DND-41 (cell line): ENCODE measurements around the gene PBX4.
A peak's percentile ranks its signal among the peaks of the same experiment; 100 is the strongest.

Experiments
- ATAC-seq: fragments of 200-7000 bp; cut with Tn5 transposase; 3 replicates; pipeline ENCODE4 v1.9.1; 2021; ENCODE audit warnings: low read depth; ENCODE audit not compliant: insufficient read depth
- DNase-seq: peaks from one replicate; pipeline ENCODE4 v3.0.0-alpha.2; 2020
- H2AFZ ChIP-seq: 2 replicates; pipeline ENCODE4 v1.6.0; 2012; ENCODE audit warnings: low read depth, low read length
- H3K27ac ChIP-seq: 2 replicates; pipeline ENCODE4 v1.5.1; 2012; ENCODE audit warnings: low read length, inconsistent platforms
- H3K27me3 ChIP-seq: fragments of 200-600 bp; sonication (generic); 2 replicates; pipeline ENCODE4 v1.6.0; 2012; ENCODE audit warnings: low read length, mild to moderate bottlenecking, inconsistent platforms; ENCODE audit not compliant: insufficient read depth, poor library complexity
- H3K36me3 ChIP-seq: 2 replicates; pipeline ENCODE4 v1.5.1; 2012; ENCODE audit warnings: low read length, inconsistent platforms; ENCODE audit not compliant: insufficient read depth
- H3K4me1 ChIP-seq: 2 replicates; pipeline ENCODE4 v1.5.1; 2012; ENCODE audit warnings: mild to moderate bottlenecking, low read length; ENCODE audit not compliant: insufficient read depth
- H3K4me2 ChIP-seq: 2 replicates; pipeline ENCODE4 v1.6.0; 2012; ENCODE audit warnings: mild to moderate bottlenecking, moderate library complexity, low read length, inconsistent platforms; ENCODE audit not compliant: insufficient read depth
- H3K4me3 ChIP-seq, 2 experiments: fragments of 200-600 bp in 1 of 2; shearing (Covaris generic) in 1 of 2; 2 replicates each; pipeline ENCODE4 v1.5.1; 2012 to 2016; ENCODE audit warnings: inconsistent platforms in 2 of 2, low read length in 2 of 2, mild to moderate bottlenecking in 2 of 2, low read depth in 1 of 2, moderate library complexity in 1 of 2
- H3K79me2 ChIP-seq: 2 replicates; pipeline ENCODE4 v1.6.0; 2012; ENCODE audit warnings: low read length, inconsistent platforms; ENCODE audit not compliant: insufficient read depth
- H3K9ac ChIP-seq: 2 replicates; pipeline ENCODE4 v1.6.0; 2012; ENCODE audit warnings: low read depth, mild to moderate bottlenecking, inconsistent platforms, low read length, moderate library complexity
- H3K9me3 ChIP-seq: 2 replicates; pipeline ENCODE4 v1.5.1; 2012; ENCODE audit warnings: low read length, moderate library complexity, mild to moderate bottlenecking, inconsistent platforms; ENCODE audit not compliant: insufficient read depth, severe bottlenecking
- H4K20me1 ChIP-seq: 2 replicates; pipeline ENCODE4 v1.6.0; 2012; ENCODE audit warnings: low read length; ENCODE audit not compliant: insufficient read depth
- EZH2 ChIP-seq: IDR thresholded peaks from 3 replicates; pipeline ENCODE4 v1.6.1; 2012; ENCODE audit warnings: borderline replicate concordance, low read depth, mild to moderate bottlenecking, moderate library complexity, low read length, inconsistent platforms; ENCODE audit not compliant: severe bottlenecking
- TF ChIP-seq, protein P1 (sequence below): IDR thresholded peaks from 2 replicates; pipeline ENCODE4 v1.5.1; 2012; ENCODE audit warnings: borderline replicate concordance, low read length, moderate library complexity, mild to moderate bottlenecking; ENCODE audit not compliant: poor library complexity, severe bottlenecking; ENCODE audit errors: extremely low read depth

Gene PBX4

GRCh38 chr19:19531951-19532805 lies 86.3 kb downstream of the PBX4 start:
- H3K4me1 ChIP-seq: peaks cover 8% of the 10 kb centered on the region
- H2AFZ ChIP-seq: no peak overlapping the region
- no peak for TF ChIP-seq EZH2
- TF ChIP-seq, protein P1, sequence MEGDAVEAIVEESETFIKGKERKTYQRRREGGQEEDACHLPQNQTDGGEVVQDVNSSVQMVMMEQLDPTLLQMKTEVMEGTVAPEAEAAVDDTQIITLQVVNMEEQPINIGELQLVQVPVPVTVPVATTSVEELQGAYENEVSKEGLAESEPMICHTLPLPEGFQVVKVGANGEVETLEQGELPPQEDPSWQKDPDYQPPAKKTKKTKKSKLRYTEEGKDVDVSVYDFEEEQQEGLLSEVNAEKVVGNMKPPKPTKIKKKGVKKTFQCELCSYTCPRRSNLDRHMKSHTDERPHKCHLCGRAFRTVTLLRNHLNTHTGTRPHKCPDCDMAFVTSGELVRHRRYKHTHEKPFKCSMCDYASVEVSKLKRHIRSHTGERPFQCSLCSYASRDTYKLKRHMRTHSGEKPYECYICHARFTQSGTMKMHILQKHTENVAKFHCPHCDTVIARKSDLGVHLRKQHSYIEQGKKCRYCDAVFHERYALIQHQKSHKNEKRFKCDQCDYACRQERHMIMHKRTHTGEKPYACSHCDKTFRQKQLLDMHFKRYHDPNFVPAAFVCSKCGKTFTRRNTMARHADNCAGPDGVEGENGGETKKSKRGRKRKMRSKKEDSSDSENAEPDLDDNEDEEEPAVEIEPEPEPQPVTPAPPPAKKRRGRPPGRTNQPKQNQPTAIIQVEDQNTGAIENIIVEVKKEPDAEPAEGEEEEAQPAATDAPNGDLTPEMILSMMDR: peak; percentile 96
- H3K79me2 ChIP-seq: no peaks in the 10 kb centered on the region
- DNase-seq (peak; percentile 75), ATAC-seq (peak; percentile 81)
- H3K27ac ChIP-seq: no peak overlapping the region
- H3K27me3 ChIP-seq: no peaks in the 10 kb centered on the region
- peaks cover 29% of the 10 kb centered on the region for H3K36me3 ChIP-seq
- H4K20me1 ChIP-seq: peaks cover 21% of the 10 kb centered on the region
- peak overlapping the region; percentile 18; the same call in 1 of the 2 replicates for H3K9ac ChIP-seq
- H3K9me3 ChIP-seq: no peaks in the 10 kb centered on the region
- H3K4me3 ChIP-seq: no peak overlapping the region; a peak in 1 of 4 replicates
- H3K4me2 ChIP-seq: peak overlapping the region; percentile 49

GRCh38 chr19:19530889-19531288 lies 87.6 kb downstream of the PBX4 start:
- ATAC-seq (no peak), DNase-seq (no peak)
- Histone ChIP-seq H3K9ac (no peak overlapping the region), H3K9me3 (no peaks in the 10 kb centered on the region), H2AFZ (no peak overlapping the region), H3K4me1 (peaks cover 8% of the 10 kb centered on the region), H3K4me2 (no peak overlapping the region), H3K27me3 (no peaks in the 10 kb centered on the region), H3K27ac (no peak overlapping the region), H4K20me1 (peaks cover 30% of the 10 kb centered on the region), H3K4me3 (no peak overlapping the region), H3K36me3 (peaks cover 40% of the 10 kb centered on the region), H3K79me2 (peaks cover under 1% of the 10 kb centered on the region; the same call in 1 of the 2 replicates)
- TF ChIP-seq, protein P1: no peak
- no peak for TF ChIP-seq EZH2

- Histone ChIP-seq H3K27ac (no peak overlapping the region; the same call in 1 of the 2 replicates), H2AFZ (no peak overlapping the region), H3K9me3 (no peaks in the 10 kb centered on the region)
Measured at GRCh38 chr19:19530423-19530804, 88.1 kb downstream of the PBX4 start.

More at GRCh38 chr19:19530423-19530804, 88.1 kb downstream of the PBX4 start:
- no peak overlapping the region for H3K4me3 ChIP-seq
- H3K4me1 ChIP-seq: peaks cover 8% of the 10 kb centered on the region
- H3K79me2 ChIP-seq: peaks cover 5% of the 10 kb centered on the region
- no peak for ATAC-seq
- TF ChIP-seq EZH2: no peak
- TF ChIP-seq, protein P1: peak; percentile 40
- DNase-seq: no peak
- peaks cover 45% of the 10 kb centered on the region for H3K36me3 ChIP-seq
- H3K9ac ChIP-seq: no peak overlapping the region
- H3K27me3 ChIP-seq: no peaks in the 10 kb centered on the region
- H4K20me1 ChIP-seq: peaks cover 35% of the 10 kb centered on the region
- H3K4me2 ChIP-seq: no peak overlapping the region
